ENCODE results near the gene EVA1A.

DNA sequence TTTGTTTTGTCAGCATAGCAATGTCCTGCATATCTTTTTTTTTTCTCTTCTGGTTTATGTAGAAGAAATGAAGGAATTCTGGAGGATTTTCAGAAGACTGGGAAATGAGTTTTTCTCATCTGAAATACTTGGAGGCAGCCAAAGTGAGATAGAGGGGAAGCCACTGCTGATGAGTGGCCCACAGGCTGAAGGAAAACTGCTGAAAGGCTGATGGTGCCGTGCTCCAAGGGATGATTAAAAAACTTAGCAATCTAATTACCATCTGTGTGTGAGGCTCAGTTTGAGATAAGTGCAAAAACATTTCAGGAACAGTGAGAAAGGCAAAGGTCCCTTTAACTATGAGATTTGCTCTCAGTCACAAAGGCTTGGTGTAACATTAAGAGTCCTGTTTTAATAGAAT is 98.5 kb downstream of the EVA1A start:
- TF ChIP-seq, protein P1, sequence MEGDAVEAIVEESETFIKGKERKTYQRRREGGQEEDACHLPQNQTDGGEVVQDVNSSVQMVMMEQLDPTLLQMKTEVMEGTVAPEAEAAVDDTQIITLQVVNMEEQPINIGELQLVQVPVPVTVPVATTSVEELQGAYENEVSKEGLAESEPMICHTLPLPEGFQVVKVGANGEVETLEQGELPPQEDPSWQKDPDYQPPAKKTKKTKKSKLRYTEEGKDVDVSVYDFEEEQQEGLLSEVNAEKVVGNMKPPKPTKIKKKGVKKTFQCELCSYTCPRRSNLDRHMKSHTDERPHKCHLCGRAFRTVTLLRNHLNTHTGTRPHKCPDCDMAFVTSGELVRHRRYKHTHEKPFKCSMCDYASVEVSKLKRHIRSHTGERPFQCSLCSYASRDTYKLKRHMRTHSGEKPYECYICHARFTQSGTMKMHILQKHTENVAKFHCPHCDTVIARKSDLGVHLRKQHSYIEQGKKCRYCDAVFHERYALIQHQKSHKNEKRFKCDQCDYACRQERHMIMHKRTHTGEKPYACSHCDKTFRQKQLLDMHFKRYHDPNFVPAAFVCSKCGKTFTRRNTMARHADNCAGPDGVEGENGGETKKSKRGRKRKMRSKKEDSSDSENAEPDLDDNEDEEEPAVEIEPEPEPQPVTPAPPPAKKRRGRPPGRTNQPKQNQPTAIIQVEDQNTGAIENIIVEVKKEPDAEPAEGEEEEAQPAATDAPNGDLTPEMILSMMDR (conservative IDR thresholded peaks at IDR 0.05; ENCODE audit: low read length) = no peak
- no peak for TF ChIP-seq EZH2phosphoT487 (IDR thresholded peaks at IDR 0.05; ENCODE audit: borderline replicate concordance)
